A673 (cell line): ENCODE data around the gene BANP. TPM values are rescaled to one million over a fixed set of nuclear protein-coding genes. Genes with fewer than 3 reads are reported as not detected.

Experiments used
- BruUV-seq: library from RNA; stranded (reverse); fragments of 400-500 nt; replicated peaks from 2 replicates; lab custom pipeline; 2021; lab: Mats Ljungman, UMichigan
- CTCF ChIA-PET: fragments of 300-600 bp; sonication (Branson Sonifier 250); formaldehyde crosslinking; loops from one replicate; lab custom pipeline; 2022; ENCODE audit warnings: antibody characterized with exemption; lab: Charles Lee
- POLR2A ChIA-PET: fragments of 300-600 bp; sonication (Branson Sonifier 250); formaldehyde crosslinking; loops from one replicate; lab custom pipeline; 2022; ENCODE audit warnings: antibody characterized with exemption; ENCODE audit not compliant: low non-redundant PET; lab: Charles Lee
- DNase-seq: peaks from one replicate; pipeline ENCODE4 v3.0.0-alpha.2; 2015; ENCODE audit warnings: low spot score
- H3K27ac ChIP-seq: fragments of 200-600 bp; sonication (generic); 2 replicates; pipeline ENCODE4 v1.5.1; 2016; ENCODE audit warnings: mixed run types, low read depth, mild to moderate bottlenecking, mixed read lengths, antibody characterized with exemption, low read length; ENCODE audit not compliant: poor library complexity, severe bottlenecking
- H3K27me3 ChIP-seq: fragments of 200-600 bp; sonication (generic); replicated peaks from 2 replicates; pipeline ENCODE4 v1.6.1; 2017; ENCODE audit warnings: mixed run types, low read depth, mild to moderate bottlenecking, mixed read lengths, antibody characterized with exemption, low read length; ENCODE audit not compliant: insufficient read depth, poor library complexity
- H3K36me3 ChIP-seq: fragments of 200-600 bp; sonication (generic); 2 replicates; pipeline ENCODE4 v1.6.1; 2016; ENCODE audit warnings: mixed run types, mild to moderate bottlenecking, mixed read lengths, antibody characterized with exemption, low read length; ENCODE audit not compliant: insufficient read depth, poor library complexity, severe bottlenecking
- H3K4me1 ChIP-seq: fragments of 200-600 bp; sonication (generic); 2 replicates; pipeline ENCODE4 v1.6.1; 2017; ENCODE audit warnings: mixed run types, mild to moderate bottlenecking, mixed read lengths, antibody characterized with exemption, low read length; ENCODE audit not compliant: insufficient read depth, poor library complexity, severe bottlenecking
- H3K4me3 ChIP-seq: fragments of 200-600 bp; sonication (generic); 2 replicates; pipeline ENCODE4 v1.5.1; 2016; ENCODE audit warnings: low read depth, mixed run types, mild to moderate bottlenecking, mixed read lengths, low read length; ENCODE audit not compliant: poor library complexity, severe bottlenecking
- H3K9me3 ChIP-seq: fragments of 200-600 bp; sonication (generic); 2 replicates; pipeline ENCODE4 v1.6.1; 2016; ENCODE audit warnings: mixed run types, low read depth, mild to moderate bottlenecking, mixed read lengths, antibody characterized with exemption, low read length; ENCODE audit not compliant: poor library complexity, severe bottlenecking
- EZH2 ChIP-seq: fragments of 200-600 bp; sonication (generic); IDR thresholded peaks from 2 replicates; pipeline ENCODE4 v1.6.1; 2017; ENCODE audit warnings: borderline replicate concordance, low read depth, mild to moderate bottlenecking, mixed read lengths, antibody characterized with exemption, low read length; ENCODE audit not compliant: poor library complexity, severe bottlenecking
- intact Hi-C: fragments of 100-400 bp; cut with micrococcal nuclease; formaldehyde crosslinking; loops from one replicate; pipeline ENCODE4 v1.10.0; 2022; ENCODE audit not compliant: unreplicated experiment
- total RNA-seq: library from RNA; stranded (reverse); gene quantifications from 2 replicates; pipeline ENCODE4 v1.2.3, GENCODE V29; 2021
- TF ChIP-seq, protein P1 (sequence below): fragments of 300-800, 200-600 bp; sonication (generic); conservative IDR thresholded peaks from 2 replicates; pipeline ENCODE4 v1.5.1; 2017; ENCODE audit warnings: low read depth, mild to moderate bottlenecking, antibody characterized with exemption, low read length, moderate library complexity, mixed read lengths

BANP gene
- total RNA-seq, 1 experiment from 2014 or later = 44.3 TPM

DNA sequence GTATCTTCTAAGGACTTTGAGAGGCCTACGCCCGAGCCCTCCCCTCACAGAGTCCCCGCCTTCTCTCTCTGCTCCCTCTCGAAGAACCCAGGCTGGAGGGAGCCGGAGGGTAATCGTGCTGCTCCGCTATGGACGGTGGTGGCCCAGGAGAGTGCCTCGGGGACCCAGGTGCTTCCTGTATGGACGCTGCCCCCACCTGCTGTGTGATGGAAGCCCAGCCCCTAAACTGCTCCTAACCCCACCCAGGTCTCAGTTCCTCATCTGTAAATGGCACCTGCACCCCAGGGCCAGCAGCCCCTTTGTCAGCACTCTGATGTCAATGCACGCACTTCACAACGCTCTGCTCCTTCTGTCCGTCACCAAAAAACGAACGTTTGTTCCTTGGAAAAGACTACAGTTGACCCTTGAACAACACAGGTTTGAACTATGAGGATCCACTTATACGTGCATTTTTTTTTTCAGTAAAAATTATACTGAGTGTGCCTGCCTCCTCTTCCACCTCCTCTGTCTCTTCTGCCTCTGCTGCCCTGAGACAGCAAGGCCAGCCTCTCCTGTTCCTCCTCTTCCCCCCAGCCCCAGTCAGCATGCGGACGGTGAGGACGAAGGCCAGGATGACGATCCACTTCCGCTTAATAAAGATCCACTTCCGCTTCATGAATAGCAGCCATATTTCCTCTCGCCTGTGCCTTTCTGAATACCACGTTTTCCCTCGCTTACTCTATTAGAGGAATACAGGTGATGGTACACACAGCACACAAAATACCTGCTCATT lies 118.3 kb downstream of the BANP start:
- TF ChIP-seq, protein P1, sequence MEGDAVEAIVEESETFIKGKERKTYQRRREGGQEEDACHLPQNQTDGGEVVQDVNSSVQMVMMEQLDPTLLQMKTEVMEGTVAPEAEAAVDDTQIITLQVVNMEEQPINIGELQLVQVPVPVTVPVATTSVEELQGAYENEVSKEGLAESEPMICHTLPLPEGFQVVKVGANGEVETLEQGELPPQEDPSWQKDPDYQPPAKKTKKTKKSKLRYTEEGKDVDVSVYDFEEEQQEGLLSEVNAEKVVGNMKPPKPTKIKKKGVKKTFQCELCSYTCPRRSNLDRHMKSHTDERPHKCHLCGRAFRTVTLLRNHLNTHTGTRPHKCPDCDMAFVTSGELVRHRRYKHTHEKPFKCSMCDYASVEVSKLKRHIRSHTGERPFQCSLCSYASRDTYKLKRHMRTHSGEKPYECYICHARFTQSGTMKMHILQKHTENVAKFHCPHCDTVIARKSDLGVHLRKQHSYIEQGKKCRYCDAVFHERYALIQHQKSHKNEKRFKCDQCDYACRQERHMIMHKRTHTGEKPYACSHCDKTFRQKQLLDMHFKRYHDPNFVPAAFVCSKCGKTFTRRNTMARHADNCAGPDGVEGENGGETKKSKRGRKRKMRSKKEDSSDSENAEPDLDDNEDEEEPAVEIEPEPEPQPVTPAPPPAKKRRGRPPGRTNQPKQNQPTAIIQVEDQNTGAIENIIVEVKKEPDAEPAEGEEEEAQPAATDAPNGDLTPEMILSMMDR = no peak
- TF ChIP-seq EZH2 = no peak
- Histone ChIP-seq H3K4me3 (no peak overlapping the region), H3K9me3 (no peaks in the 10 kb centered on the region), H3K4me1 (no peaks in the 10 kb centered on the region), H3K27me3 (no peaks in the 10 kb centered on the region), H3K27ac (no peak overlapping the region), H3K36me3 (no peaks in the 10 kb centered on the region)
- POLR2A ChIA-PET = no interaction called here
- intact Hi-C loops = no loop called here
- DNase-seq = no peak
- CTCF ChIA-PET = no interaction called here
- BruUV-seq = no TSS peak

- no peak for DNase-seq
- BruUV-seq = no TSS peak
- CTCF ChIA-PET = no interaction called here
- POLR2A ChIA-PET = no interaction called here
- Histone ChIP-seq H3K27ac (no peak overlapping the region), H3K9me3 (no peaks in the 10 kb centered on the region), H3K27me3 (no peaks in the 10 kb centered on the region), H3K36me3 (no peaks in the 10 kb centered on the region), H3K4me3 (no peak overlapping the region), H3K4me1 (no peaks in the 10 kb centered on the region)
- intact Hi-C loops = no loop called here
- TF ChIP-seq EZH2 = no peak
- TF ChIP-seq, protein P1 = no peak
Measured at GRCh38 chr16:88070341-88070740, 119.1 kb downstream of the BANP start.

- Histone ChIP-seq H3K4me3 (no peak overlapping the region), H3K27ac (no peak overlapping the region), H3K9me3 (no peaks in the 10 kb centered on the region), H3K36me3 (no peaks in the 10 kb centered on the region), H3K4me1 (no peaks in the 10 kb centered on the region), H3K27me3 (no peaks in the 10 kb centered on the region)
- CTCF ChIA-PET = no interaction called here
- POLR2A ChIA-PET = no interaction called here
- TF ChIP-seq, protein P1 = no peak
- no peak for TF ChIP-seq EZH2
- intact Hi-C loops = no loop called here
- DNase-seq = no peak
- BruUV-seq = no TSS peak
Measured at GRCh38 chr16:88070989-88071625, 119.9 kb downstream of the BANP start.
